NCI-H748 treated with DMSO at 0.1 percent for 48 hours (cell line): ENCODE data around the gene STXBP1.

Source experiments
- DNase-seq: peaks from one replicate; lab custom pipeline; 2025; lab: John Stamatoyannopoulos, UW

STXBP1 gene

DNA sequence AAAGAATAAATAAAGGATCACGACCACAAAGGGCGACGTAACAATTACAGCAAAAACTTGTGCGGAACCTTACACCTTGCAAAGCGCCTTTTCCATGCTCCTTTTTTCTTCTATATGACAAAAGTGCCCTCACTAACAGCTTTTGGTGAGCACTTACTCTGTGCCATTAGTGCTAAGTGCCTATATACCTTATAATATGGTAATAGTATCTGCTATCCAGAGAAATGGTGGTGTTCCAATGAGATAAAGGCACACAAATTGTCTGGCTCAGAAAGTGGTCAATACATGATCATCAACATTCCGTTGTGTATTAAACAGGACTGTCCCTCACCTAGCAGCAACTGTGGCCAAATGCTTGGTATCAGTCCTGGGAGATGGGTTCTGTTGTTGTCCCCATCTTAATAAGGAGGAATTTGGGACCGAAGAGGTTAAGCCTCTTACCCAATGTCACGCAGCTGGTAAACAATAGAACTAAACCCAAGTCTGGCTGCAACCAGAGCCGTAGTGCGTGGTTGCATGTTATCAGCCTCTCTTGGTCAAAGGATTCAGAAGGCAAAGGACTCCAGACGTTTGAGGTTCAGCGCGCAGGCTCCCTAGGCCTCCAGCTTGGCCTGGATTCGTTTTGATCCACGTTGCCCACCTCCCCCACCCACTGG, 123.6 kb downstream of the STXBP1 start:
- no peak for DNase-seq

- DNase-seq = no peak
These were observed 126.6 kb downstream of the STXBP1 start for GRCh38 chr9:127738666-127739065.

DNA sequence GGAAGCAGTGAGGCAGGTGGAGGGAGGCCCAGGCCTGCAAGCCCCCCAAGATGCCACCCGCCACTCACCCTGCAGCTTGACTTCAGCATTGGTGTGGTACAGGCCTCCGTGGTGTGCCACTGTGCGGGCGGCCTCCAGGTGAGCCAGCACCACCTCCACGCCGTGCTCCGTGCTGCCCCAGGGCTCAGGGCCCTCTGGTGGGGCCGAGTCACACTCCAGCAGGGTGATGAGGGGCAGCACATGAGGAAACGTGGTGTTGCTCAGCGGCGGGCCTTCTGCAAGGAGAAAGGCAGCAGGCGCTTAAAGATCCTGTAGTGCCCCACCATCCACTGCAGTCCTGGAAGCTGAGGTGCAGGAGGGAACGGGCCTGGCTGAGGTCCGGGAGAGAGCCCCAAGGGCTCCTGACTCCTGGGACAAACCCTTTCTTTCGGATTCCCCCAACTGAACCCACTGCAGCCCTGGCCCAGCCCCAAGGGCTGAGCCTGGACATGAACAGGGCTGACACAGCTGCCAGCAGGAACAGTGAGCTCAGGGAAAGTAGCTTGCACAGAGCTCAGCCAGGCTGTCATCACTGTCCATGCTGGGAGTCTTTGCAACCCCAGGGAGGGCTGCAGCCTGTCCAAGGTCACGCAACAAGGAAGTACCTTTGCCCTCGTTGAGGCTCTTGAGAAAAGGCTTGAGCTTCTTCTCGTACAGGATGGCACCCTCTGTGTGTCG, 127.7 kb downstream of the STXBP1 start:
- DNase-seq = no peak

GRCh38 chr9:127741831-127742434, 129.9 kb downstream of the STXBP1 start:
- no peak for DNase-seq
